Measurements from ENCODE around the gene NAA10. TPM values are rescaled to one million over a fixed set of nuclear protein-coding genes. Genes with fewer than 3 reads are reported as not detected.

Gene NAA10
- total RNA-seq, 6 experiments from 2014 or later: 36.1 to 56.2 (median 39.7) TPM

- ATAC-seq: peak; percentile 84 to 92 (median 88)
- 34% methylated on average over 10 of the region's 19 CpGs for WGBS (ENCODE audit: insufficient coverage, low coverage, low lambda C conversion rate, missing lambda C conversion rate)
- peaks cover 0 to 30% (median 14%) of the 10 kb centered on the region in 4 donors for H3K36me3 ChIP-seq
Measured at GRCh38 chrX:153947009-153947769, 12.4 kb upstream of the NAA10 start.

GRCh38 chrX:153945956-153946943, 11.4 kb upstream of the NAA10 start:
- H3K27ac ChIP-seq: no peak overlapping the region
- TF ChIP-seq CTCF (IDR thresholded peaks at IDR 0.05) (no peak), POLR2A (IDR thresholded peaks at IDR 0.05) (no peak)
- WGBS (ENCODE audit: insufficient coverage, low coverage, low lambda C conversion rate, missing lambda C conversion rate): 83% methylated on average over 13 of the region's 24 CpGs
- intact Hi-C loops (cut with DNase I): loop anchor here in 1 of 2 donors (5.0 kb wide), 1 partner anchor 179 kb away; no protein-coding TSS in a partner anchor
- peaks cover 0 to 20% (median 10%) of the 10 kb centered on the region in 4 donors for H3K36me3 ChIP-seq
- no peak for ATAC-seq
- H3K9me3 ChIP-seq: no peaks in the 10 kb centered on the region
- peak in 1 of 3 donors; percentile 21 for DNase-seq
- H3K27me3 ChIP-seq: no peaks in the 10 kb centered on the region
- H3K4me3 ChIP-seq: no peak overlapping the region
- no peaks in the 10 kb centered on the region for H3K4me1 ChIP-seq

More at GRCh38 chrX:153947009-153947769, 12.4 kb upstream of the NAA10 start:
- peak; percentile 75 to 85 (median 84) for DNase-seq
- Histone ChIP-seq H3K4me1 (no peaks in the 10 kb centered on the region), H3K27ac (peak overlapping the region in 1 of 3 donors; percentile 13), H3K9me3 (no peaks in the 10 kb centered on the region), H3K4me3 (no peak overlapping the region), H3K27me3 (no peaks in the 10 kb centered on the region)
- TF ChIP-seq POLR2A (IDR thresholded peaks at IDR 0.05): no peak
- peak; percentile 76 to 97 (median 94) for TF ChIP-seq CTCF (IDR thresholded peaks at IDR 0.05)
- intact Hi-C loops (cut with DNase I): loop anchor here in 1 of 2 donors (5.0 kb wide), 1 partner anchor 180 kb away; no protein-coding TSS in a partner anchor

GRCh38 chrX:153944800-153945150, 9.9 kb upstream of the NAA10 start:
- no peak for TF ChIP-seq CTCF (IDR thresholded peaks at IDR 0.05)
- no peak for TF ChIP-seq POLR2A (IDR thresholded peaks at IDR 0.05)
- no CpG with 5 or more reads among the region's 6 CpGs for WGBS (ENCODE audit: insufficient coverage, low coverage, low lambda C conversion rate, missing lambda C conversion rate)
- Histone ChIP-seq H3K4me1 (no peaks in the 10 kb centered on the region), H3K4me3 (no peak overlapping the region), H3K27ac (no peak overlapping the region), H3K27me3 (no peaks in the 10 kb centered on the region), H3K36me3 (peaks cover 0 to 6% (median 3%) of the 10 kb centered on the region in 4 donors), H3K9me3 (no peaks in the 10 kb centered on the region)
- ATAC-seq (no peak), DNase-seq (no peak)
- intact Hi-C loops (cut with DNase I): loop anchor here in 1 of 2 donors (5.0 kb wide), 1 partner anchor 177 kb away; no protein-coding TSS in a partner anchor

- H3K9me3 ChIP-seq: no peaks in the 10 kb centered on the region
- H3K27me3 ChIP-seq: no peaks in the 10 kb centered on the region
- TF ChIP-seq CTCF (IDR thresholded peaks at IDR 0.05) (no peak), POLR2A (IDR thresholded peaks at IDR 0.05) (no peak)
- peak within 1 kb of the TSS; percentile 26 to 29 (median 28) for H3K27ac ChIP-seq
- no peaks in the 10 kb centered on the region for H3K4me1 ChIP-seq
- peak within 1 kb of the TSS in 2 of 3 donors; percentile 16 to 32 for H3K4me3 ChIP-seq
- H3K36me3 ChIP-seq: peaks cover 0 to 6% (median under 1%) of the 10 kb centered on the region in 4 donors
- ATAC-seq (peak; percentile 31 to 50 (median 36)), DNase-seq (peak in 2 of 3 donors; percentile 54 to 67)
- no CpG with 5 or more reads among the region's 31 CpGs for WGBS (ENCODE audit: insufficient coverage, low coverage, low lambda C conversion rate, missing lambda C conversion rate)
- intact Hi-C loops (cut with DNase I): no loop called here
Measured at GRCh38 chrX:153944140-153944799, 9.4 kb upstream of the NAA10 start, which contains the start of gene RENBP. RENBP (minus strand) TSS chrX:153944643; CDS start chrX:153944610, 33 bp downstream.
